ENCODE results near the gene GATA1.

DNA sequence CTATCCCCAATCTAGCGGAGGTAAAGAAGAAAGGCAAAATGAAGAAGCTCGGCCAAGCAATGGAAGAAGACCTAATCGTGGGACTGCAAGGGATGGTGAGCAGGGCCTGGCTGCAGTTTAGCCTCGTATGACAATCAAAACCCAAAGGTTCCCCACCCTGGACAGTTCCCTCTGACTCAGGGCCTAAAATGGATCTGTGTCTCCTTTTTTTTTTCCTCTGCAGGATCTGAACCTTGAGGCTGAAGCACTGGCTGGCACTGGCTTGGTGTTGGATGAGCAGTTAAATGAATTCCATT is 16.5 kb downstream of the GATA1 start:
- no peak for TF ChIP-seq POLR2A (IDR thresholded peaks at IDR 0.05)
- TF ChIP-seq, protein P1, sequence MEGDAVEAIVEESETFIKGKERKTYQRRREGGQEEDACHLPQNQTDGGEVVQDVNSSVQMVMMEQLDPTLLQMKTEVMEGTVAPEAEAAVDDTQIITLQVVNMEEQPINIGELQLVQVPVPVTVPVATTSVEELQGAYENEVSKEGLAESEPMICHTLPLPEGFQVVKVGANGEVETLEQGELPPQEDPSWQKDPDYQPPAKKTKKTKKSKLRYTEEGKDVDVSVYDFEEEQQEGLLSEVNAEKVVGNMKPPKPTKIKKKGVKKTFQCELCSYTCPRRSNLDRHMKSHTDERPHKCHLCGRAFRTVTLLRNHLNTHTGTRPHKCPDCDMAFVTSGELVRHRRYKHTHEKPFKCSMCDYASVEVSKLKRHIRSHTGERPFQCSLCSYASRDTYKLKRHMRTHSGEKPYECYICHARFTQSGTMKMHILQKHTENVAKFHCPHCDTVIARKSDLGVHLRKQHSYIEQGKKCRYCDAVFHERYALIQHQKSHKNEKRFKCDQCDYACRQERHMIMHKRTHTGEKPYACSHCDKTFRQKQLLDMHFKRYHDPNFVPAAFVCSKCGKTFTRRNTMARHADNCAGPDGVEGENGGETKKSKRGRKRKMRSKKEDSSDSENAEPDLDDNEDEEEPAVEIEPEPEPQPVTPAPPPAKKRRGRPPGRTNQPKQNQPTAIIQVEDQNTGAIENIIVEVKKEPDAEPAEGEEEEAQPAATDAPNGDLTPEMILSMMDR (IDR thresholded peaks at IDR 0.05): no peak

Measured in uterus (tissue), 2 donors.